ENCODE measurements around the gene RHNO1.

- TF ChIP-seq CTCF (IDR thresholded peaks at IDR 0.05; ENCODE audit: low read length) = no peak
- TF ChIP-seq EZH2 (IDR thresholded peaks at IDR 0.05; ENCODE audit: borderline replicate concordance, low read length) = no peak
Observed at GRCh38 chr12:2829275-2829674, 47.7 kb upstream of the RHNO1 start.

Data from OCI-LY1 (cell line).